ENCODE results near the gene SIGLEC14. TPM values are rescaled to one million over a fixed set of nuclear protein-coding genes. Genes with fewer than 3 reads are reported as not detected.

The SIGLEC14 gene
- polyA plus RNA-seq, 2 of the 4 experiments (the other 2 are of a cell fraction) = 0.03 TPM; not detected in 1

DNA sequence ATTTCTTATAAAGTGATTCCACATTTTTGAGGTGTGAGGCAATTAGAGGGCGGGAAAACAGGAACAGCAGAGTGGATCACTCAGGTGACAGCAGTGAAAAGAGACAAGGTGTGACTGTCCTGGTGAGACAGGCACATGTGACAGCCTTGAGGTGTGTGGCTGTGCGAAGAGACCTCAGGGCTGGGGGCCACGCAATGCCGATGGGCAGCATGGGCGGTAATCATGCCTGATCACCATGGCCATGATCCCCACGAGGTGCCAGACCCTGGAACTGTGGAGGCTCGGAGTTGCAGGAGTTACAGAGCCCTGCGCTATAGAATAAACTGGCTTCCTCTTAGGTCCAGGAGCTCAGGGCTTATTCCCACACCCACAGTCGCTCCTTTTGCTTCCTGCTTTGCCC is 48.5 kb upstream of the SIGLEC14 start:
- ATAC-seq = no peak

GRCh38 chr19:51694318-51695085 is 47.9 kb upstream of the SIGLEC14 start:
- Histone ChIP-seq H3K4me1 (peaks cover 40% of the 10 kb centered on the region), H3K4me3 (no peak overlapping the region), H3K4me2 (peak overlapping the region; percentile 6; the same call in 1 of the 3 replicates), H3K27ac (peak overlapping the region in 1 of 2 experiments; percentile 100; a peak in 1 of 6 replicates), H3K9me3 (no peaks in the 10 kb centered on the region)
- ChIA-PET POLR2A (no interaction called here), CTCF (interaction anchor here (0.6 to 1.9 kb wide), 3 partner anchors 9 to 221 kb away, joined by 3 to 14 read pairs (median 5); no protein-coding TSS in a partner anchor)
- TF ChIP-seq EP300 (IDR thresholded peaks at IDR 0.05) = no peak
- no peak for TF ChIP-seq RCOR1 (IDR thresholded peaks at IDR 0.05; ENCODE audit: low read depth, low read length)
- no peak for TF ChIP-seq FOXS1 (CRISPR knock-in tag; IDR thresholded peaks at IDR 0.05)
- no peak for TF ChIP-seq TFCP2L1 (CRISPR knock-in tag; IDR thresholded peaks at IDR 0.05)
- no peak for TF ChIP-seq CBX8 (IDR thresholded peaks at IDR 0.05)
- DNase-seq (ENCODE audit: low read depth in 1 of 2, low spot score in 1 of 2) = no peak
- 92% methylated on average over 10 of the region's 10 CpGs for WGBS (ENCODE audit: missing lambda C conversion rate)
- ATAC-seq = no peak
- no peak for FAIRE-seq

More for the DNA sequence above, 48.5 kb upstream of the SIGLEC14 start:
- Histone ChIP-seq H3K4me1 (peaks cover 40% of the 10 kb centered on the region), H3K9me3 (no peaks in the 10 kb centered on the region), H3K27ac (peak overlapping the region in 1 of 2 experiments; percentile 9; a peak in 1 of 6 replicates), H3K4me3 (no peak overlapping the region), H3K4me2 (no peak overlapping the region)
- ChIA-PET POLR2A (no interaction called here), CTCF (interaction anchor here (1.6 to 1.9 kb wide), 2 partner anchors 8 to 38 kb away, joined by 5 to 14 read pairs; no protein-coding TSS in a partner anchor)
- no peak for TF ChIP-seq SMC3 (IDR thresholded peaks at IDR 0.05)
- TF ChIP-seq FOSL2 (IDR thresholded peaks at IDR 0.05) = no peak
- no peak for TF ChIP-seq FOSL2 (CRISPR knock-in tag; IDR thresholded peaks at IDR 0.05)
- no peak for TF ChIP-seq FOSB (CRISPR knock-in tag; IDR thresholded peaks at IDR 0.05)
- no peak for TF ChIP-seq RFX5 (IDR thresholded peaks at IDR 0.05)
- no peak for TF ChIP-seq KDM5A (IDR thresholded peaks at IDR 0.05)
- no peak for TF ChIP-seq CBX2 (IDR thresholded peaks at IDR 0.05; ENCODE audit: borderline replicate concordance, low read depth)
- TF ChIP-seq ZFP36 (IDR thresholded peaks at IDR 0.05; ENCODE audit: borderline replicate concordance, partially characterized antibody) = no peak
- TF ChIP-seq HOXA7 (CRISPR knock-in tag; IDR thresholded peaks at IDR 0.05) = no peak
- DNase-seq (ENCODE audit: low read depth in 1 of 2, low spot score in 1 of 2) (no peak), FAIRE-seq (no peak)
- WGBS (ENCODE audit: missing lambda C conversion rate) = 89% methylated on average over 9 of the region's 9 CpGs

GRCh38 chr19:51693819-51694218 is 47.2 kb upstream of the SIGLEC14 start:
- WGBS (ENCODE audit: missing lambda C conversion rate) = 26% methylated on average over 2 of the region's 2 CpGs
- ChIA-PET POLR2A (no interaction called here), CTCF (interaction anchor here (0.8 to 2.9 kb wide), 2 partner anchors 11 to 221 kb away, joined by 3 to 10 read pairs; no protein-coding TSS in a partner anchor)
- Histone ChIP-seq H3K27ac (peak overlapping the region; percentile 10 to 100; a peak in 4 of 6 replicates), H3K9me3 (no peaks in the 10 kb centered on the region), H3K4me2 (peak overlapping the region; percentile 99; the same call in 2 of the 3 replicates), H3K4me1 (peaks cover 37% of the 10 kb centered on the region), H3K4me3 (no peak overlapping the region)
- FAIRE-seq (no peak), ATAC-seq (no peak), DNase-seq (ENCODE audit: low read depth in 1 of 2, low spot score in 1 of 2) (no peak)
- TF ChIP-seq RFX5 (IDR thresholded peaks at IDR 0.05) = no peak
- TF ChIP-seq CHD4 (IDR thresholded peaks at IDR 0.05; ENCODE audit: borderline replicate concordance) = no peak

DNA sequence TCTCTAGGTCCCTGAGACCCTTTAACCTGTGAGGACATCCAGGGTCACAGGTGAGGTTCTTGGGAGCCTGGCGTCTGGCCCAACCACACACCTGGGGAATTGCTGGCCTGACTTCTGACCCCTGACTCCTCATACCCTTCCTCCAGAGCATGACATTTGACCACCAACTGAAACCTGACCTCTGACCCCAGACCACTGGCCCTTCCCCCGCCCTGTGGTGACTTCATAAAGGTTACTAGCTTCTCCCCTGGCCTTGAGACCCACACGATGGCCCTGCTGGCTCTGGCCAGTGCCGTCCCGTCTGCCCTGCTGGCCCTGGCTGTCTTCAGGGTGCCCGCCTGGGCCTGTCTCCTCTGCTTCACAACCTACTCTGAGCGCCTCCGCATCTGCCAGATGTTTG is 46.6 kb upstream of the SIGLEC14 start, which contains the start of gene SPACA6:
Gene SPACA6, plus strand, starts transcription at position 71 of the 400 bp plus-strand sequence. Its CDS starts 197 bp downstream, at position 268.
- Histone ChIP-seq H3K9me3 (no peaks in the 10 kb centered on the region), H3K27ac (peak within 1 kb of the TSS; percentile 95 to 100), H3K4me2 (peak within 1 kb of the TSS; percentile 99), H3K4me1 (peaks cover 36% of the 10 kb centered on the region), H3K4me3 (peak within 1 kb of the TSS; percentile 77)
- DNase-seq (ENCODE audit: low read depth in 1 of 2, low spot score in 1 of 2) (no peak), ATAC-seq (no peak), FAIRE-seq (no peak)
- WGBS (ENCODE audit: missing lambda C conversion rate) = 92% methylated on average over 8 of the region's 8 CpGs
- CTCF ChIA-PET = interaction anchor here (2.9 kb wide), 1 partner anchor 11 kb away, joined by 10 read pairs; no protein-coding TSS in a partner anchor
- TF ChIP-seq CHD4 (IDR thresholded peaks at IDR 0.05; ENCODE audit: borderline replicate concordance) = no peak
- TF ChIP-seq MYC (IDR thresholded peaks at IDR 0.05; ENCODE audit: borderline replicate concordance, low read length) = no peak
- no peak for TF ChIP-seq ZSCAN20 (CRISPR knock-in tag; IDR thresholded peaks at IDR 0.05)
- TF ChIP-seq, protein P1, sequence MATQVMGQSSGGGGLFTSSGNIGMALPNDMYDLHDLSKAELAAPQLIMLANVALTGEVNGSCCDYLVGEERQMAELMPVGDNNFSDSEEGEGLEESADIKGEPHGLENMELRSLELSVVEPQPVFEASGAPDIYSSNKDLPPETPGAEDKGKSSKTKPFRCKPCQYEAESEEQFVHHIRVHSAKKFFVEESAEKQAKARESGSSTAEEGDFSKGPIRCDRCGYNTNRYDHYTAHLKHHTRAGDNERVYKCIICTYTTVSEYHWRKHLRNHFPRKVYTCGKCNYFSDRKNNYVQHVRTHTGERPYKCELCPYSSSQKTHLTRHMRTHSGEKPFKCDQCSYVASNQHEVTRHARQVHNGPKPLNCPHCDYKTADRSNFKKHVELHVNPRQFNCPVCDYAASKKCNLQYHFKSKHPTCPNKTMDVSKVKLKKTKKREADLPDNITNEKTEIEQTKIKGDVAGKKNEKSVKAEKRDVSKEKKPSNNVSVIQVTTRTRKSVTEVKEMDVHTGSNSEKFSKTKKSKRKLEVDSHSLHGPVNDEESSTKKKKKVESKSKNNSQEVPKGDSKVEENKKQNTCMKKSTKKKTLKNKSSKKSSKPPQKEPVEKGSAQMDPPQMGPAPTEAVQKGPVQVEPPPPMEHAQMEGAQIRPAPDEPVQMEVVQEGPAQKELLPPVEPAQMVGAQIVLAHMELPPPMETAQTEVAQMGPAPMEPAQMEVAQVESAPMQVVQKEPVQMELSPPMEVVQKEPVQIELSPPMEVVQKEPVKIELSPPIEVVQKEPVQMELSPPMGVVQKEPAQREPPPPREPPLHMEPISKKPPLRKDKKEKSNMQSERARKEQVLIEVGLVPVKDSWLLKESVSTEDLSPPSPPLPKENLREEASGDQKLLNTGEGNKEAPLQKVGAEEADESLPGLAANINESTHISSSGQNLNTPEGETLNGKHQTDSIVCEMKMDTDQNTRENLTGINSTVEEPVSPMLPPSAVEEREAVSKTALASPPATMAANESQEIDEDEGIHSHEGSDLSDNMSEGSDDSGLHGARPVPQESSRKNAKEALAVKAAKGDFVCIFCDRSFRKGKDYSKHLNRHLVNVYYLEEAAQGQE (IDR thresholded peaks at IDR 0.05) = no peak
- no peak for TF ChIP-seq SMC3 (IDR thresholded peaks at IDR 0.05)
- no peak for TF ChIP-seq RARB (CRISPR knock-in tag; IDR thresholded peaks at IDR 0.05)
- POLR2A ChIA-PET = no interaction called here
